GM18519 (cell line): ENCODE measurements around the gene SLC6A3.

Experiments used
- ATAC-seq: cut with Tn5 transposase; IDR thresholded peaks from one replicate; pipeline ENCODE4 v1.9.1; 2021; ENCODE audit warnings: mild to moderate bottlenecking, moderate library complexity; ENCODE audit not compliant: unreplicated experiment, low FRiP score

The SLC6A3 gene

DNA sequence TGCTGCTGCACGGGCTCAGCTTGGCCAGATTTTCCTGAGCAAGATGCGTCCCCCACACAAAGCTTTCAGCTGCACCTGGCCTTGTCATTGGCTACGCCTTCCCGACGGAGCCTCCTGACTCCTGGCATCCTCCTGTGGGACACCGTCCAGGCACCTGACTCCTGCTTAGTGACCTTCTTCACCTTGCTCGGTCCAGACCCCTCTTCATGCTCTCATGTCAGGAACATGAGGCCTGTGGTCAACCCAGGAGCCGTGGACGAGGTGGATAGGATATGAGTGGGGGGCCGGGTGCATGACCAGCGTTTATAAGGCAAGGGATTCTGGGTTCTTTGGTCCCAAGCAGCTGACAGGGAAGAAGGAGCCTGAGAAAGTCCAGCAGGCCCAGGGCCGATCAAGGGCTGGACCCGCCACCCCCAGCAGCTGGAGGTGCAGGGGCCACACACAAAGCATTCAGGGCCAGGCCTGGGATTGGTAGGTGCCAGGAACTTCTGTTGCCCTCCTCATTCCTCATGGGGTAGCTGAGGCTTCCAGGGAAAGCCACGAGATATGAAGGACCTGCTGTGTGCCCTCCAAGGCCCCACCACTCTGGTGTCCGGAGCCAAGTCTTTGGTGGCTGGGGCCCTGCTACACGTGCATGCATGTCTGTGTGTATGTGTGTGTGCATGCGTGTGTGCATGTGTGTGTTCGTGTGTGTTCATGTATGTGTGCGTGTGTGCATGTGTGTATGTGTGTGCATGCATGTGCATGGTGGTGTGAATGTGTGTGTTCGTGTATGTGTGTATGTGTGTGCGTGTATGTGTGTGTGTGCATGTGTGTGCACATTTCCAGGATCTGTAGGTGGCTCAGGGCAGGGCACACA, 34.9 kb downstream of the SLC6A3 start:
- ATAC-seq, result no peak

DNA sequence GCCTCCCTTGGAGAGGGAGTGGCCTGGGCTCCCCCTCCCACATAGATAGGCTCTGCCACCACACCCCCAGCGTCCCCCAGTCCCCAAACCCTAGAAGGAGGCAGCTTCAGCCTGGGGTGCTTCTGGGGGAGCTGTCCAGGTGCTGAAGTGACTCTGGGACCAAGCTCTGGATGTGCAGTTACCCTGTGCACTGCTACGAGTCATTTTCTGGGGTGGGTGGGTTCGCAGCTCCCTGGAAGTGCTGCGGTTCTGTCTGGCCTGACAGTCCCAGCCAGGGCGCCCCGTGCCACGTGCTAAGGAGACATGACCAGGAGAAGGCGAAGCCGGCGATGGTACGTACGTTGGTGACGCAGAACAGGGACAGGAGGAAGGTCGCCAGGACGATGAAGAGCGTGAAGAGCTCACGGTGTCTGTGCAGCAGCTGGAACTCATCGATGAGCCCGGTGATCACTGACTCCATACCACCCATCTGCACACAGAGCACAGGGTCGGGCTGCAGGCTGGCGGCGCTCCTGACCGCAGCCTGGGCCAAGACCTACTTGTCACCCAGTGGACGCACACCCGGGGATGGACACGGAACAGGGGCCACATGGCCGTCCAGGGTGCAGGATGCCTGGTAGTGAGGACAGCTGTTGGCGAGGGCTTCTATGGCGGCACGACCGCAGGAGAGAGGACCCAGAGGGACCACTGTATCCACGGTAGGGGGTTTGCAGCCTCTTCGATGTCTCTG, 35.7 kb downstream of the SLC6A3 start:
- ATAC-seq, result no peak

DNA sequence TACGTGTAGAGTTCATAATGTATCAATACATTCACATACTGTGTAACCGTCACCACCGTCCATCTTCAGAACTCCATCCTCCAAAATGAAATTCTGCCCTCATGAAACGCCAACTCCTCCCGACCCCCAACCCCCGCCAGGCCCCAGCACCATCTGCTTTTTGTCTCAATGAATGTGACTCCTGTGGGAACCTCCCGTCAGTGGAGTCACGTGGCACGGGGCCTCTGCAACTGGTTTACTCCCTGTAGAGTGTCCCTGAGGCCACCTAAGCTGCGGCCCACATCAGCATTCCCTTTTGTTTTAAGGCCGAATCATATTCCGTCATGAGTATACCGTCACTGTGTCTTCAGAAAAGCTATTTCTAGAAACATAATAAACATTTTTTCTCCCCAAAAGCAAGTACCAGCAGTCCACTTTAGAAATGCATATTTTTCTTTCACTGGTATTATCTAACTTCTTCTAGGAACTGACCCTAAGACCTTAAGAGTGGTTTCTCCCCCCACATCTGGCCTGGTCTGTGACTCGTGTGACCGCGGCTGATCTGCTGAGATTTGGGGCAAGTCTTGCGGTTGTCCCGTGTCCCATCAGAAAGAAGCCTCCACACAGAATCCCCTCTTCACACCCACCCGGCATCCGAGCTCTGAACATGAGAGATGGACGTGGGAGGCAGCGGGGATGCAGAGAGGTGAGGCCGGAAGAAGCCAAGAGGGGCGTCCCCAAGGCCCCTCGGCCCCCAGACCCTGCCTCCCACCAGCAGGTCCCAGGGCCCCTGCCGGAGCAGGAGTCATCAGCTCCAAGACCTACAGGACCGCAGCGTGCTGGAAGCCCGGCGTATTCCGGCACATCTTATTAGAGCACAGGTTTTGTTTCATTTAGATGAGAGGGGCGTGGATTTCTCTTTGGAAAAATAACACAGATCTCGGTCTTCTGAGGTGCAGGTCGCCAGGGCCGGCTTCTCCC, 38.3 kb downstream of the SLC6A3 start:
- no peak for ATAC-seq

DNA sequence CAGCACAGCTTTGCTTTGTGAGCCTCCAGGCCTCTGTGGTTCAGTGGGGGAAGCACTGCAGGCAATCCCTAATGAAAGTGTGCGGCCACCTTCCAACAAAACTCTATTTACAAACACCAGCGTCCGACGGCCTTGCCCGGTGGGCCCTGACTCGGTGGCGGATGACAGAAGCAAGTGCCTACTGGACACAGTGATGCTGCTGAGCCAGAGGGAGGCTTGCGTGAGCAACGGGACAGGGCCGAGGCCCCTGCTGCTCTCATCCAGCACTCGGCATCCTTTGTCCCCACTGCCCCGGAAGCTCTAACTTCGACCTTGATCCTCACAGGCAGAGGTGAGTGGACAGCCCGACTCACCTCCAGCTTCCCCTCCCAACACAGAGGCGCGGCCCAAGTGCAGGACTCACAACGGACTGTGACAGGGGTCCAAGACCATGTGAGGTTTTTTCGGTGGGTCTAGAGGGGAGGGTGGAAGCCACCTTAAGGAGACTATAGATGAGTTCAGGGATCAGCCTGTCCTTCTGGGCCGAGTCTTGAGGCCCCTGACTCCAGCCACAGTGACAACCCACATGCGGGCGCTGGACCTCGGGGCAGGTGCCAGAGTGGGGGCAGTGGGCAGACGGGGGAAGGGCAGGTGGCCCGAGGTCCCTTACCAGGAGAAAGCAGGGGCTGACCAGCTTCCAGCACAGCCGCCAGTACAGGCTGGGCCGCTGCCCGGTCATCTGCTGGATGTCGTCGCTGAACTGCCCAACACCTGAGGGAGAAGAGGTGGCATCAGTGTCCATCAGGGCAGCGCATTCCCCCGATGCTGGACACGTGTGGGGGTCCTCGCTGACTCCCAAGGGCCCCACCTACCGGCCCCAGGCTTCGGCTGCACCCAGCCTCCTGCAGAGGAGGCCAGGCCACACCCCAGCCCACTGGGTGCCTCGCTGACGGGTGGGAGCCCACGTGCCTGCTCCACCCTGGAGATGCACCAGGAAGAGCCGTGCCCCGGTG, 39.4 kb downstream of the SLC6A3 start:
- no peak for ATAC-seq

DNA sequence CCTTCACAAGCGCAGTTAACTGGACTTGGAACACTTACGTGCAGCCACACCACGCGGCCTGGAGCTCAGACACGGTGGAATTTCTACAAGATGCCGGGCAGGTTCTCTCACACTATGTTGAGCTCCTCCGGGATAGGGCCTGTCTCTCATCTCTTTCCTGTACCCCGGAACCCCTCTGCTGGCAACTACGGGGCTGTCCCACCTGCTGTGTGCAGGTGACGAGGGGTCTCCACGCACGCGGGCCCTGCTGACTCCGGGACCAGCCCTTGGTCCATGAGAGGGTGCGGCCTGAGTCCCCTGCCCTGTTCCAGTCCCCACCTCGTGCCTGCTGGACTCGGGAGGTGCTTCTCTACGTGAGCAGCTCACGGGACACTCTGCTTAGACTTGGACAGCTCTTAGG, 40.1 kb downstream of the SLC6A3 start:
- ATAC-seq, result no peak

DNA sequence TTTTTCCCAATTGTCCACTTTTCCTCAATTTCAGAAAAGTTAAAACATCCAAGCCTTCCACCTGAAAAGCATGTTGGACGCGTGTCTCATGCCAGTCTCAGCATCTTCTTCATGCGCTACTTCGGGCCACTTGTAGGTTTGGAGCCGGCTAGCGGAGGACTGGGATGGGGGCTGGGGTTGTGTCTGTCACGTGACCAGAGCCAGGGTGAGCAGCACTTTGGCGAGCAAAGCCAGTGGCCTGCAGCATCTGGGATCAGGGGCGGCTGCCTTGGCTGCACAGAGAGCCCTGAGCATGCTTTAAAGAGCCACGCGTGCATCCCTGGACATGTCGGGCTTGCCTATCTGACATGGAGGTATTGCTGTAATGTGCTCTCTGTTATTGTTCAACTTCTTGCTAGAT, 41.2 kb downstream of the SLC6A3 start:
- no peak for ATAC-seq

DNA sequence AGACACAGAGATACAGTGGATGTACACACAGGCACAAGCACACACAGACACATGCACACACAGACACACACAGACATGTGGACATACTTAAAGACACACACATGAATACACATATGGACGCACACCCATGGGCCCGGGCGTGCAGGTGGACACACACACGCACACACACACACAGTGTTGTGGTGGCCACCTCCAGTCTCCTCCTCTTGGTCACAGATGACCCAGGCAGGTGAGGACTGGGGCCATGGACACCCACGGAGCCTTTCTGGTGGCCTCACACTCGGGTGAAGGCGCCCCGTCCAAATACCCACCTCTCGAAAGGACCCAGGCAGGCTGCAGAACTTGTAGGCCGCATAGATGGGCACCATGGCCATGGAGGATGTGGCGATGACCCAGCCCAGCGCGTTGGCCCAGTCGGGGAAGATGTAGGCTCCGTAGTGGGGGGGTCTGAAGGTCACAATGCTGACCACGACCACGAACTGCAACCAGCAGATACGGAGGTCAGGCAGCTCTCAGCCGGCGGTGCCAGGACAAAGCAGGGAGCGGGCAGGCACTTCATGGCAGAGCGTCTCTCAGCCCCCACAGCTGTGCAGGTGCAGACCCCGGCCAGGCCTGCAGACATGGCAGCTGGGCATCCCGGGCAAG, 42.5 kb downstream of the SLC6A3 start:
- no peak for ATAC-seq

DNA sequence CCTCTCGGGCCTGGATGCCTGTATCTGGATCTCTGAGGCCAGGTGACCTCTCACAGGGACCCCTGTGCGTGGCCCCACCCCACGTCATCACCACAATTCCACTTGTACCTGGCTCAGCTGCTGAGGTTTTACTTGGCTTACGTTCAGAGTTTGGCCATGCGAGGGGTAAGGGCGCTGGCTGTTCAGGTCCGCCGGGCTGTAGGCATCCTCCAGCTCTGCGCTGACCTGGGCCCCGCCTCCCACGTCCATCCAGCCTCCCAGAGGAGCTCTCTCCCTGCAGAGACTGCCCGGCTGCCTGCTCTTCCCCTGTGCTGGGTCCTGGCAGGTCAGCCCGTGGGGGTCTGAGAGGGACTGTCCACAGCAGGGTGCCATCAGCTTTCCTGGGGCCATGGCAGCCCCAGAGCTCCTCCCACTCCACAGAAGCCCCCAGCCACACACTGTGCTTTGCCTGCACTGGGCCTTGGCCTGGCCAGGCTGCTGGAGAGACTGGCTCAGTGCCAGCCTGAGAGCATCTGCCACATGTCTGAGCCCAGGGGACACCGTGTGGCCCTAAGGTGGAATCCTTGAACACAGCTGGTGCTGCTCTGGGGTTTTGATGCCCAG, 43.6 kb downstream of the SLC6A3 start:
- no peak for ATAC-seq

DNA sequence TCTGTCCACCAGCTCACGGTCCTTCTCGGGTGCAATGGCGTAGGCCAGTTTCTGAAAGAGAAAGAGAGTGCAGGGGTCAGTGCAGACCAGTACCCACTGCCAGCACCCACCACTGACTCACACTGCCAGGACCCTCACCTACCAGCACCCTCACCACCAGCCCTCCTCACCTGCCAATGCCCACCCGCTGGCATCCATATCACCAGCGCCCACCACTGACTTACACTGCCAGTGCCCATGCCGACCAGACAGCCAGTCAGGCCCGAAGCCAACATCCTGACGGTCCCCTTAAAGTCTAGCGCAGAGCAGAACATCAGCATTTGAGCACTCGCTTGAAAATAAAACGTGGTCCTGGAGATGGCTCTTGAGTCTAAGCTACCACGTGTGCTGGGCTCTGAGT, 44.3 kb downstream of the SLC6A3 start:
- no peak for ATAC-seq

DNA sequence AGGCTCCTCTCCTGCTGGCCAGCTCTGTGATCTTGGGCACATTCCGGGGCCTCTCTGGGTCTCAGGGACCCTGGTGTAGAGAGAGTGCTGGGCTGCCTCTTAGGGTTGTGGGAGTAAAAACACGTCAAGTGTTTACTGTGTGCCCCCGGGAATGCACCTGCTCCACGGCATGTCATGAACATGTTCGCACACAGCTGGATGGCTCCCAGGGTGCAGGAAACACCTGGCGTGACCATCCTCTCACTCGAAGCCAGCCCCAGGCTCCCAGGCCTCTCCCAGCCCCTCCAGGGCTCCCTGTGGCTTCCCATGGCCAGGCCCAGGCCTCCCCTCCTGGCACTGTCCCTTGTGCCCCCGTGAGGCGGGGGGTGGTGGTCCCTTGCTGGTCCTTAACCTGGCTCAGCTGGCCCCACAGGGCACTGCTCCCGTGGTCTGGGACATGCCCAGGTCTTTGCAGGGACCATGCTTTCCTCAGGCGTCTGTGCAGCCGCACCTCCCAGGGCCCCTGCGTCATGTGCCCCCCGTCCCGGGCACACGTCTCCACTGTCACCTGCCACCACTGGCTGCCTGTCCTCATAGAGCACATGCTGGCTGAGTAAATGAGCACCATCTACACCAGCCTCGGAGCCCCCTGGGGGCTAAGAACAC, 44.9 kb downstream of the SLC6A3 start:
- no peak for ATAC-seq

DNA sequence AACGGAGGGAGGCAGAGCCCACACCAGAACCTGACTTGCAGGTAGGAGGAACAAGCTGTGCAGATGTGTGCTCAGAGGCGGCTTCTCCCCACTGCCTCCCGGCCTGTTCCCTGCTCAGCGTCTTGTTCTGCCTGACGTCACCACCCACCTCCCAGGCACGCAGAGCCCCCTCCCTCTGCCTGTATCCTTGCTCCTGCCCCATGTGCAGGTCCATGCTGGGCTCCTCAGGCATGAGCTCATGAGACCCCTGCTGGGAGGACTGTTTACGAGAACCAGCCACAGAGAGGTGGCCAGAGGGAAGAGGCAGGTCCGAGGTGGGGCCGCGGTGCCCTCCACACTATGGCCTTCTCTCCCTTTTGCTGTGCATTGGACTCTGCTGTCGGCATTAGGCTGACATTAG, 45.5 kb downstream of the SLC6A3 start:
- ATAC-seq, result no peak

DNA sequence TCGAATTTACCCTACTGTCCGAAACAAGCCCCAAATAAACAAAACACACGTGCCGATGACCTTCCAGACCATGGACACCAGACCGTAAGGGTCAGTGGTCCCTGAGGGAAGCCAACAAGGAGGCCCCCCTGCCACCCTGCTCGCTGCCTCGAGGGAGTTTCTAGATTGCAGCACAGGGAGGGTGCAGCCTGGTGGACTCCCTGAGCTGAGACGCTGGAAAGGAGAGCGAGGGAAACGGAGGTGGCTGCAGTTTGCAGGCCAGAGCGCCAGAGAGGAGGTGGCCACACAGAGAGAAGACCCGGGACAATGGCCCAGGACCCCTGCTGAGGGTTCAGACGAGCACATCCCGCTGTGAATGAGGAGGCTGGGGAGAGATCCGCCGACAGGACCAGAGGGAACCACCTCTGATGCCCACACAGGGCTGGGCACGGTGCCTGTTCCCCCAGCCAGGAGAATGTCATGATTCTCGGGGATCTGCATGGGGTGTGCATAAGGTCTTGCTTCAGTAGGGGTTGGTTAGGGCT, 48.9 kb downstream of the SLC6A3 start:
- ATAC-seq, result no peak

DNA sequence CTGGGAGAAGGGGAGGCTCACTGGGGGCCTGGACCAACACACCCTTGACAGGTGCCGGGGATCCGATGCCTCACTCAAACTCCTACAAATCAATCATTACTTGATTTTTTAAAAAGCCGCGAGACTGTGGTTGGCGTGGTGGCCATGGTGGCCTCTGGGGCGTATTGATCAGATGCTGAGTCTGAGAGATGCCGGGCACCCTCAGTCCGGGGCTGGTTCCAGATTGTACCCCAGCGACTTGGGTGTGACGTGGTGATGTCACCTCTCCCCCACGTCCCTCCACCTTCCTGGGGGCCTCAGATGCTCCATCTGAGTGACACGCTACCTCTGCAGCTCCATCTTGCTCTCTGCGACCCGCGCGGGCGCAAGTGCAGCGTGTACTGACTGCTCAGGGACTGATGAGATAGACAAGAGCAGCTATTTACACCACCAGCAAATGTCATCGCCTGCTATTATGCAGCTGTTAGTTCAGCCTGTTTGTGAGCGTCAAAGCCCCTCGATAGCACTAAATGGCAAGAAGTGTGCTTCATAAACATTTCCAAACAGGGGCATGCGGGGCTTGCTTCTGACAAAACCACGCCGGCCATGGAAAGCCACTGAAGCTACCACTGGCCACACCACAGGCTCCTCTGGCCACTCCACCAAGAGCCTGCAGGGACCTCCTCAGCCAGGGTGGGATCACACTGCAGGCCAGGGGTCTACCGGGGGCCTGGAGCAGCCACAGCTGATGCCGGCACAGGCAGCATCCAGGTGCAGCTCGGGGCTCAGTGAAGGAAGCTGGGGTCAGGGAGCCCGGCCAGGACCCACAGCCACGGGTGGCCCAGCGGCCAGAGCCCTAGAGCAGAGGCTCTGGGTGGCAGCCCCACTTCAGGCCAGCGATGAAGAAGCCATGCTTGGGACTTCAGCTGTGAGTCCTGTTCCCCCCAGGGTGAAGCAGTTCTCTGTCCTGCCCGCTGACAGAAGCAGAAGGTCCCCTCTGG, 50.1 kb downstream of the SLC6A3 start:
- ATAC-seq, result no peak

DNA sequence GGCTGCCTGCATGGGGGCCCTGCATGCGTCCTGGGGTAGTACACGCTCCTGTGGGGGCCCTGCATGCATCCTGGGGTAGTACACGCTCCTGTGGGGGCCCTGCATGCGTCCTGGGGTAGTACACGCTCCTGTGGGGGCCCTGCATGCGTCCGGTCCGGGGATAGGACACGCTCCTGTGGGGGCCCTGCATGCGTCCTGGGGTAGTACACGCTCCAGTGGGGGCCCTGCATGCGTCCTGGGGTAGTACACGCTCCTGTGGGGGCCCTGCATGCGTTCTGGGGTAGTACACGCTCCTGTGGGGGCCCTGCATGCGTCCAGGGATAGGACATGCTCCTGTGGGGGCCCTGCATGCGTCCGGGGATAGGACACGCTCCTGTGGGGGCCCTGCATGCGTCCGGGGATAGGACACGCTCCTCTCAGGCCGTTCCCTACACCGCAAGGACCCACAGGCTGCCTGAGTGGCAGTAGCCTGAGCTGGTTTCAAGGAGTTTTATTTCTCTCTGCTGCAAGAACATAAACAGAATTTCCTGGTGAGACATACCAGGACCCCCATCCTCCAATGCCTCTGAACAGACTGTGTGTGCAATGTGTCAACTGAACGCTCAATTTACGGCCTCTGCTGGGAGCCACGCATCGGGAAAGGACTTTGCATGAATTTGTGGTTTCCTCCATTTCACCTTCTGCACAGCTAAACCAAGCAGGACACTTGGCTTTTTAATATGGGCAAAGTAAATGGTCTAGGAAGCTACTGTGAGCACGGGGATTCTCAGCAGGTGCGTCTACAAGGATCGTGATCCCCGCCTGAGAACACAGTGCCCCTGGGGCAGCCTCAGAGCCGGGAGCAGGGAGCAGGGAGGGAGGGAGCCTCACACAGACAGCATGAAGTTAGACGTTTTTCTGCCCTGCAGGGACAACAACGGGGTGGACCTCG, 51.4 kb downstream of the SLC6A3 start:
- ATAC-seq, result no peak

DNA sequence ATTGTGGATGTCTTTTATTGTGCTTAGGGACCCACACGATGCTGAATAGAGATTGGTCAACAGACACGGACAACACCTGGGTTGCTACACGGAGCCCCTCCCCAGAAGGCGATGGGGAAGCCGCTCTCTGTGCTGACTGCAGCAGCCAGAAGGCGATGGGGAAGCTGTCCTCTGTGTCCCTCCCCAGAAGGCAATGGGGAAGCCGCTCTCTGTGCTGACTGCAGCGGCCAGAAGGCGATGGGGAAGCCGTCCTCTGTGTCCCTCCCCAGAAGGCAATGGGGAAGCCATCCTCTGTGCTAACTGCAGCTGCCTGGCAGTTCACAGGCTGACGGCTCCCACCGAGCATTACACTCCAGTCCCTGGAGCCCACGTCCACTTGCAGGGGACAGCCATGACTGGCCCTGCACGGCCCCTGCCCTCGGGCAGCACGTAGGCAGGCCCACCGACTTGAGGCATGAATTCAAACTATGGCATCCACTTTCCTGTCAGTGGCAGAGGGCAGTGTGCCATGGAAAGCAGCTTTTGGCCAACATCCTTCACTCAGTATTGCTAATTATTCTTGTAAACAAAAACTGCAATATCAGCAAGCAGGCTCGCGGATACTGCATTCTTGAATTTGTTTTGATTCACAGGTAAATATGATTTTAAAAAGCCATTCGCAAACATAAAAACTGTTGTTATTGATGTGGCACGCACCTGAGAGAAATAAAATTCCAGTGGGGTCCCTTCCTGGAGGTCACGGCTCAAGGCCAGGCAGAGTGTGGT, 52.3 kb downstream of the SLC6A3 start:
- no peak for ATAC-seq
